Right hindlimb (tissue), 1 donor: ENCODE data around the gene SLC5A1.
"Not testable (repeated sequence)": the region's sequence is repeated elsewhere in the genome, so short reads cannot be mapped to it uniquely, and the experiment has no call there.

Experiments
- DNase-seq: peaks from one replicate; pipeline ENCODE4 v3.0.0-alpha.2; 2018

SLC5A1 gene

GRCh38 chr22:32150647-32151046 lies 107.6 kb downstream of the SLC5A1 start:
- not testable (repeated sequence) for DNase-seq

GRCh38 chr22:32151641-32152040 lies 108.6 kb downstream of the SLC5A1 start:
- DNase-seq = not testable (repeated sequence)

GRCh38 chr22:32154727-32155126 lies 111.7 kb downstream of the SLC5A1 start:
- DNase-seq = not testable (repeated sequence)

- DNase-seq = not testable (repeated sequence)
Observed at GRCh38 chr22:32157632-32158031, 114.6 kb downstream of the SLC5A1 start.

GRCh38 chr22:32158712-32159533 lies 115.9 kb downstream of the SLC5A1 start, which contains the start of gene C22orf42:
C22orf42 (minus strand) TSS chr22:32159303; CDS start chr22:32159215, 88 bp downstream.
- no peak for DNase-seq

- DNase-seq = not testable (repeated sequence)
Observed at GRCh38 chr22:32160411-32160810, 117.3 kb downstream of the SLC5A1 start.
